Umbilical cord (tissue), 2 donors: Measurements from ENCODE around the gene CCDC68. TPM values are rescaled to one million over a fixed set of nuclear protein-coding genes. Genes with fewer than 3 reads are reported as not detected.
A peak's percentile ranks its signal among the peaks of the same experiment; 100 is the strongest.
"Not testable (repeated sequence)": the region's sequence is repeated elsewhere in the genome, so short reads cannot be mapped to it uniquely, and the experiment has no call there.

ENCODE experiments used
- DNase-seq: peaks from one replicate; pipeline ENCODE4 v3.0.0-alpha.2; 2015; ENCODE audit warnings: low spot score
- total RNA-seq: library from RNA; depleted of rRNA; stranded (reverse); fragments of >200 nt; gene quantifications from one replicate; pipeline ENCODE4 v1.2.3, GENCODE V29; 2014; ENCODE audit warnings: low replicate concordance; ENCODE audit not compliant: insufficient read depth

The CCDC68 gene
- total RNA-seq, 1 donor from 2014 or later = 7.0 TPM

DNA sequence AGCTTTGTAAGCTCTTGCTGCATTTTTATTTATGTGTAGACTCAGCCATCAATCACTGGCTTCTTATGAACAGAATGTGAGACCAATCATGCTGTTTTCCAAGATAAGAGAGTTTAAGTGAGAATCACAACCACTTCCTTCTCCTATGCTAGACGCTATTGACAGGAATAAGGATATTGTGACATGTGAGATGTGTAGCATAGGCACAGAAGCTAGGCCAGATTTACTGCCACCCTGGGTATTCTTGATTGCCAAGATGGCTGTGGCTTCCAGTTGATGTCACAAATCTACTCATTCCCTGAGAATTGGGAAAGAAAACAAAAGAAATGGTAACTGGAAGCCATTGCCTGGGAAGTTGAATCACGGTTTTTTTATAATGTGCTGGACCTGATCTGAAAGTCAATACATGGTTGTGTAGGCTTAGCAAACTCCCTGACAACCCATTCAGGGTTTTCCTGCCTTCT lies 81.1 kb downstream of the CCDC68 start:
- no peak for DNase-seq

DNA sequence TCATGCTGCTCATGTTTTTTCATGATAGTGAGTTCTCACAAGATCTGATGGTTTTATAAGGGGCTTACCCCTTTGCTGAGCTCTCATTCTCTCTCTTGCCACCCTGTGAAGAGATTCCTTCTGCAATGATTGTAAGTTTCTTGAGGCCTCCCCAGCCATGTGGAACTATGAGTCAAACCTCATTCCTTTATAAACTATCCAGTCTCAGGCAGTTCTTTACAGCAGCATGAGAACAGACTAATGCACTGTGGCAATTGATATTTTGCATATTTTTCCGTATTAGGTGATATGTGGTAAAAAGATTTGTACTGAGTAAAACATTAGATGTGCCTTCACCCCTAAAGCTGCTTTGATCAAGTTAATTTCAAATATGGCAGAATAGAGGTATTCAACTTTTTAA lies 82.2 kb downstream of the CCDC68 start:
- no peak for DNase-seq

DNA sequence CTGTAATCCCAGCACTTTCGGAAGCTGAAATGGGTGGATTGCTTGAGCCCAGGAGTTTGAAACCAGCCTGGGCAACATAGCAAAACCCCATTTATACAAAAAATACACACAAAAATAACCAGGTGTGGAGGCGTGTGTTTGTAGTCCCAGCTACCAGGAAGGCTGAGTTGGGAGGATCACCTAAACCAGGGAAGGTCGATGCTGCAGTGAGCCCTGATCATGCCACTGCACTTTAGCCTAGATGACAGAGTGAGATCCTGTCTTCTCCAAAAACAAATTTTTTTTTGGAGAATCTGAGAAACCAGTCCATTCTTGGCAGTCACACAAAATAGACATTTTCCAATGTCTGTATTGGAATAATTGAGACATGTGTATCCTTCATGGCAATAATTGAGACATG lies 84.2 kb downstream of the CCDC68 start:
- no peak for DNase-seq

DNA sequence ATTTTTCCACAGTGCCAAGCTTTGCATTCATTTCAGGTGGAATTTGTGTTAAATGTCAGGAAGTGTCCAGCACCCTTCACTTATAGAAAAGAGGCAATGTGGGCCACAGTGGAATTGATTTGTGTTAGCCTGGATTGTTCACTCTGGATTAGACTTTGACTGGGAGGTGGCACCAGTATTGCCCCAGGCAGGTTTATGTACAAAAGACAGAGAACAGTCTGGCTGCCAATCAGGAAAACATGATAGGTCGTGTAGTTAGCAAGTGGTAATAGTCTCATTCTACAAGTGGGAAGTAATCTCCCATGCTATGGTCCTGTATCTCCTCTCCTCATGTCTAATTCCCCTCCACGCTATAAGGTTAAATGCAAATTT lies 85.4 kb downstream of the CCDC68 start:
- no peak for DNase-seq

DNA sequence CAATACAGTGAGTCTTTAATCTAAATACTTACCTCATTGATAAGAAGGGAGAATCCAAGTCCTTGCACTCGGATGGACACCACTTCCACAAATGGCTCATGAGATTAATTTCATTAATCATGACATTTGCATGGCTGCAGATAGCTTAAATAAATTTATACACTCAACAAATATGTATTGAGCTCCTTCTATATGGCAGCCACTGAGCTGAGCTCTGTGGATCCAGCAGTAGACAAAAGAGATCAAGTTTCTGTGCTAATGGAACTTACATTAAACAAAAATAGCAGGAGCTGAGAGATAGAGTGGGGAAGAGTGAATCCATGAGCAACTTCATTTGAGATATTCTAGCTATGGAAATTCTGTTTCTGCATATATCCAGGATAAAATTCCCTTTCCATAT lies 86.6 kb downstream of the CCDC68 start:
- DNase-seq = no peak

DNA sequence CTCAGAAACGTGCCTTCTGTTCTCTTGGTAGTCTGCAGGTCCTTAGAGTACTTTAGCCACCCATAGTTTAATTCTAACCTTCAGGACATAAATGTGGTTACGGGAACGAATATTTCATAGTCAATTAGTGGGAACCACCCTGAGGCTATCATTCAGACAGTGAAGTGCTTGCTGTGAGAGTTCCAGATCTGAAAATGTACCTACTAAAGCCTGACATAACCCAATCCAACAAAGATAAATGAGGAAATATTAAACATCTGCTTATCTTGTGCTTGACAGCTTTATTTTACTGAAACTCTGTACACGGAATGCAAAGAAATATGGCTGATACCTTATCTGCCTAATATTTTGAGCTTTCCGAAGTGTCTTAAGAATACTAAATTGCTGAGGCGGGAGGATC lies 88.0 kb downstream of the CCDC68 start:
- DNase-seq = peak; percentile 14

DNA sequence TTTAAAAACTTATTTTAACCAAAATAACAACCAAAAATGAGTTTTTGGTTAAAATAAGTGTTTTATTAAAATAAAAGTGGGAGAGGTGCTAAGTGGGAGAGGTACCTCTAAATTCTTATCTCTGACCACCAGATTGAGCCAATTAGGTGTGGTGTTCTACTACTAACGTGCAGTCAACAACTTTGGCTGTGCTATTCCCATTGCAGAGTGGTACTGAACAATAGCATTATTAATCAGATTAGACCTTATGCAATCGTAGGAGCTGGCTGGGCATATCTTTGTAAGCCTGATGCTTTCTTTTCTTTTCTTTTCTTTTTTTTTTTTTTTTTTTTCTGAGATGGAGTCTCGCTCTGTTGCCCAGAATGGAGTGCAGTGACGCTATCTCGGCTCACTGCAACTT lies 92.1 kb downstream of the CCDC68 start:
- no peak for DNase-seq

DNA sequence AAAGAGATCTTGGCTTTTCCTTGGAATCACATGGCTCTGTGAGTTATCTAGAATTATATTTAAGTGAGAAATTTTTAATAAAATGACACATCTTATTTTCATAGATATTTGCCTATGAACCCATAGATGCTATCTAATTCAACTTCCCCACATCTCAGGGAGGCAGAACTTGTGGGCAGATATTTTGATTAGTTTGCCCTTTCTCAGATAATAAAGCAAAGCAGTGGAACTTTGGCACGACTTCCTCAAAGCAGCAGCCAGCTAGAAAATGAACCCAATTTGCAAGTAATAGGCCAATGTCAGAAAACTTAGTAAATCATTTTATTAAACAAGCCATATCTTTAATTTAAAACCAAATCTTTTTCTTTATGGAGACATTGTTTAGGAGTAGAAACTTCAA lies 98.3 kb downstream of the CCDC68 start:
- no peak for DNase-seq

DNA sequence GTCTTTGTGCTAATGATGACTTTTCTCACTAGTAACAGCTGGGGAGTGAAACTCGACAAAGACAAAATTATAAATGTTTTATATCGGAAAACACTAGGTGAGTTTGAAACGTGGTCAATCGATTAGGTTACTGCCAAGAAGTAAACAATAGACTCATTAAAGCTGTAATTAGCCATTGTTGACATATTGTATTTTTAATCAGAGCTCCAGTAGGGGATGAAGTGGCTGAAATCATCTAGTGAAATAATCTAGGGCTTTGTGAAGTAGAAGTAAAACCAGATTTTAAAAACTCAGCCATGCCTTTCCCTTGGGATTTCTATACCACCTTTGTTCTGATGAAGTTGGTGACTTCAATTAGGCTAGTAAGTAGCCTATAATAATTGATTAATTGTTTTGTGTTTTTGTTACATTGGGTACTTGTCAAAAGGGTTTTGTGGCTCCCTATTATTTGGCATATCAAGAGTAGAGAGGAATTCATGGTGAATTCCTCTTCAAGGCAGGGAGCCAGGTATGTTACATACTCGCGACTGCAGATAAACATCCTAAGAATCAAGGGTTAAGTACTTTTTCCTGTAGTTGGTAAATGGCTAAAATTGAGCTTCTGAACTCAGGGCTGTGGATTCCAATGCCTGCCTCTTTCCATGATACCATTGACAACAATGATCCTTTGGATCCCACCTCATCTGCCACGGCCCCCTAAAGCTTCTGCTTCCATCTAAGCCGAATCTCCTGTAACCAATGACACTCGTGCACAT lies 99.4 kb downstream of the CCDC68 start:
- no peak for DNase-seq

DNA sequence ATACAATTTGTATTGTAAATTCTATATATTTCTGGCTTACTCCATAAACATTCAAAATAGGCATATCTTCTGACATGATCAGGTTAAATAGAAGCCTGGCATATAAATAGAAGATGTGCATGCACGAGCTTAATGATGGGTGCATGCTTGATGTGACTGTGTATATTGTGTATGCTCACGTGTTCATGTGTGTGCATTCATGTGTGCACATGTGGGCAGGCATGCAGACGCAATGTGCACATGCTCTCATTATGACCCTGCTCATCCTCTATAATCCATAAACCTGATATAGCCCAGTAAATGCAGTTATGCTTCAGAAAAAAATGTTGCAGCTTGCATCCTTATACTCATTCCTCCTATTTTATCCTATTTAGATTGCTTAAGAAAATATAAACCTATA lies 101.8 kb downstream of the CCDC68 start:
- DNase-seq = no peak

DNA sequence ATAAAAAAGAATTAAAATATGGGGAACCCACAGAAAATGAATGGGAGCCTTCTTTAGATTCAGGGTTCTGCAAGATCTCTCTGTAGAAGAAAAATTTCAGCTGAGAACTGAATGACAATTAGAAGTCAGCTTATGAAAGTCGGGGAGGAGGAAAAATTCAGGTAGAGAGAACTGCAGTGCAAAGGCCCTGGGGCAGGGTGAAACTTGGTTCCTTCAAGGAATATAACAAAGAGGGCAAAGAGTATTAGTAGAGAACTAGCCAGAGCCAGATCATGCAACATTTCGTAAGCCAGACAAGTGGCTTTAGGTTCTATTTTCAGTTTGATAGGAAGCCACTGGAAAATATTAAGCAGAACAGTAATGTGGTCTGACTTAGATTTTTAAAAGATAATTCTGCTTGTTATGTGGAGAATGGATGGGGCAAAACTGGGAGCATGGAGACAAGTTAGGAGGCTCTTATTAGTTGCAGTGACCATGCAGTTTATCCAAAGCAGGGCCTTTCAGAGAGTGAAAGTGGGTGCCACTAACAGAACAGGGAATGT lies 103.1 kb downstream of the CCDC68 start:
- DNase-seq = no peak

DNA sequence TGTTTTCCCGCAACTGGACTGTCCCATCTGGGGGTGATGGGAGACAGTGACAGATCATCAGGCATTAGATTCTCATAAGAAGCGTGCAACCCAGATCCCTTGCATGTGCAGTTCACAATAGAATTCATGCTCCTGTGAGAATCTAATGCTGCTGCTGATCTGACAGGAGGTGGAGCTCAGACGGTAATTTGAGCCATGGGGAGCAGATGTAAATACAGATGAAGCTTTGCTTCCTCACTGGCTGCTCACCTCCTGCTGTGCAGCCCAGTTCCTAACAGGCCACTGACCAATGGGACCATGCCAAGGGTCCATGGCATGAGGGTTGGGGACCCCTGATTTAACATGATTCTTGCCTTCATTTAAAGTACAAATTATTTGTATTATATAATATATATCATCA lies 104.2 kb downstream of the CCDC68 start:
- not testable (repeated sequence) for DNase-seq

DNA sequence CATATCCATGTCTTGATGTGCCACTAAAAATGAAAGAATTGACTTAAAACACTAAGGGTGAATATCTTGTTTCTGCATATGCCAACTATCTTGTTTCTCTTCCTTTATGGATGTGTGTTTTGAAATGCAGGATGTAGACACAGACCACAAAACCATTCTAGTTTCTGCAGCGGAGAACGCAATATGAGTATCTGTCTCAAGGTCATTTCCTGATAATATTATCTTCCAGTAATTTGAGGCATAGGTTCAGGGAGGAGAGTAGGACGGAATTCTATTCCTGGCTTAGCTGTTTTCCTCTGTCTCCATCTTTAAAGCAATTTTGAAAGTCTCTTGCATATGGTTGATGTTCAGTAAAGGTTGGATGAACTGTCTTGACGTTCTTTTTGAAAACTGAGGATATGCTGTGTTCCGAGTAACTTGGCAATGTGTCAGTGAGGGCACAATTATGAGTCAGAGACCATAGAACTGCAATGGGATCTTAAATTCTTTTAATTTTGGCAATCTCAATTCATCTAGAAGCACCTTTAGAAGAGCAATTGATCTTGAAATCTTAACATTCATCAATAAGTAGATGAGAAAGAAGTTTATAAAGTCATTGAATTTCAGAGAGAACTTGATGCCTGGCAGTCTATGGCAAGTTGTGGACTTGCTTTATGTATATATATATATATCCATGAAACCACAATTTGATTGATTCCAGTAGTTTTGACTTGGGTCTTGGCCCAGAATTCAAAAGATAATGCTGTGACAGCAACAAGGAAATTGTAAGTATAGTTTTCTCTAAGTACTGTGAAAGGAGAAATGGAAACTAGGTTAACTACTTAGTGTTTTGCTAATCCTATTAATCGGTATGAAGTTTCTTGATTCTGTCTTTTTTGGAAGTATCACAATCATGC lies 106.2 kb downstream of the CCDC68 start:
- no peak for DNase-seq

Other genes with a start within 250 kb of the CCDC68 start
- gene RAB27B, start 131.0 kb downstream of the CCDC68 start, total RNA-seq = 10.8 TPM